GM19395 (cell line): ENCODE data around the gene CBX3.
"Not testable (repeated sequence)": the region's sequence is repeated elsewhere in the genome, so short reads cannot be mapped to it uniquely, and the experiment has no call there.

Experiments
- ATAC-seq: cut with Tn5 transposase; IDR thresholded peaks from one replicate; pipeline ENCODE4 v1.9.1; 2021; ENCODE audit warnings: mild to moderate bottlenecking, moderate library complexity; ENCODE audit not compliant: unreplicated experiment

CBX3 gene

GRCh38 chr7:26200444-26201246 is 900 bp upstream of the CBX3 start, which contains the start of gene HNRNPA2B1:
Gene HNRNPA2B1 (minus strand): TSS chr7:26200746. CDS start chr7:26200577, 169 bp downstream.
- ATAC-seq = peak; percentile 59

GRCh38 chr7:26202019-26202990 is 760 bp downstream of the CBX3 start:
- no peak for ATAC-seq

GRCh38 chr7:26203016-26203415 is 1.5 kb downstream of the CBX3 start:
- ATAC-seq = no peak

GRCh38 chr7:26208040-26208439 is 6.5 kb downstream of the CBX3 start:
- no peak for ATAC-seq

GRCh38 chr7:26212921-26213718 is 11.6 kb downstream of the CBX3 start:
- no peak for ATAC-seq

GRCh38 chr7:26213807-26214515 is 12.4 kb downstream of the CBX3 start:
- no peak for ATAC-seq

- ATAC-seq = no peak
These were observed 14.5 kb downstream of the CBX3 start for GRCh38 chr7:26216049-26216448.

GRCh38 chr7:26224359-26224758 is 22.8 kb downstream of the CBX3 start:
- ATAC-seq = no peak

- ATAC-seq = no peak
These were observed 26.4 kb downstream of the CBX3 start for GRCh38 chr7:26227987-26228386.

- ATAC-seq = no peak
These were observed 32.5 kb downstream of the CBX3 start for GRCh38 chr7:26233902-26234511.

GRCh38 chr7:26237035-26237807 is 35.7 kb downstream of the CBX3 start:
- no peak for ATAC-seq

GRCh38 chr7:26238032-26238431 is 36.5 kb downstream of the CBX3 start:
- ATAC-seq = no peak

GRCh38 chr7:26245150-26245549 is 43.6 kb downstream of the CBX3 start:
- no peak for ATAC-seq

- ATAC-seq = no peak
These were observed 48.7 kb downstream of the CBX3 start for GRCh38 chr7:26250239-26250638.

- ATAC-seq = not testable (repeated sequence)
These were observed 60.3 kb downstream of the CBX3 start for GRCh38 chr7:26261866-26262265.
